Adrenal gland (tissue), 12 donors: ENCODE results near the gene NT5C2. TPM values are rescaled to one million over a fixed set of nuclear protein-coding genes. Genes with fewer than 3 reads are reported as not detected.
A peak's percentile ranks its signal among the peaks of the same experiment; 100 is the strongest.

Experiments
- DNase-seq, 7 donors: peaks; one replicate each; pipeline ENCODE4 v3.0.0-alpha.2; 2019 to 2020
- H3K27ac ChIP-seq, 5 donors: fragments of 200-600 bp; sonication (generic) in 4 of 5; 1 replicate in 3 of 5; 2 replicates in 2 of 5; pipeline versions ENCODE4 v1.5.1 to v1.8.0; 2016 to 2020; ENCODE audit warnings: mild to moderate bottlenecking in 1 of 5
- H3K27me3 ChIP-seq: fragments of 200-600 bp; 2 replicates; pipeline ENCODE4 v1.8.0; 2021
- H3K36me3 ChIP-seq, 2 donors: fragments of 200-600 bp; replicated peaks in 1 of 2; 1 replicate in 1 of 2; 2 replicates in 1 of 2; pipeline versions ENCODE4 v1.5.1 to v1.8.0; 2018 to 2022
- H3K4me1 ChIP-seq, 2 donors: fragments of 200-600 bp; replicated peaks in 1 of 2; 1 replicate in 1 of 2; 2 replicates in 1 of 2; pipeline versions ENCODE4 v1.5.1 to v1.8.0; 2018 to 2021
- H3K4me3 ChIP-seq, 4 donors: fragments of 200-600 bp; sonication (generic) in 3 of 4; one replicate each; pipeline ENCODE4 v1.5.1; 2016 to 2018
- H3K9me3 ChIP-seq, 3 donors: fragments of 200-600 bp; sonication (generic) in 1 of 3; replicated peaks in 1 of 3; 1 replicate in 2 of 3; 2 replicates in 1 of 3; pipeline versions ENCODE4 v1.5.1 to v1.8.0; 2016 to 2021
- POLR2A ChIP-seq, 2 donors: fragments of 450-650 bp; IDR thresholded peaks; one replicate each; pipeline ENCODE4 v1.6.1; 2017; ENCODE audit warnings: antibody characterized with exemption in 2 of 2, mild to moderate bottlenecking in 2 of 2, moderate library complexity in 1 of 2
- WGBS, 4 donors: extraction: QIAGEN DNeasy Blood & Tissue Kit in 2 of 4; methylation state at CpG; one replicate each; pipeline versions ENCODE4 v1.1.5 to v1.1.7; 2013 to 2017; 5-methylcytosine and 5-hydroxymethylcytosine counted together
- intact Hi-C, 2 donors: fragments of 100-400 bp; cut with DNase I; formaldehyde crosslinking; loops; one replicate each; pipeline versions ENCODE4 v1.14.1 to v1.15.0; 2022 to 2023
- polyA plus RNA-seq, 3 donors: library from polyadenylated mRNA; stranded (reverse); fragments of 200-250 nt in 2 of 3; fragments of 350-450 nt in 1 of 3; fragmentation: Illumina TruSeq in 1 of 3; extraction: RNeasy Lipid Tissue Mini Kit (QIAGEN cat#74804) in 1 of 3; gene quantifications; one replicate each; pipeline ENCODE4 v1.2.3, GENCODE V29; 2013 to 2014
- total RNA-seq, 9 donors: library from RNA; depleted of rRNA in 4 of 9; stranded (reverse); fragments of >200 nt in 4 of 9; fragments of 120-200 nt in 1 of 9; fragmentation: NEBNext Ultra II Directional in 1 of 9; extraction: Animal tissue kit (Norgen Biotek cat#: 25700) in 1 of 9; gene quantifications; one replicate each; pipeline versions ENCODE4 v1.1.0 to v1.2.4, GENCODE V29; 2013 to 2023
- TF ChIP-seq, protein P1 (sequence below), 6 experiments: fragments of 450-650 bp in 4 of 6; fragments of 200-600 bp in 2 of 6; sonication (generic) in 1 of 6; IDR thresholded peaks; 1 replicate in 5 of 6; 2 replicates in 1 of 6; pipeline versions ENCODE4 v1.5.1 to v1.8.0; 2016 to 2021; ENCODE audit warnings: antibody characterized with exemption in 6 of 6, mild to moderate bottlenecking in 2 of 6, moderate library complexity in 1 of 6
- donor health status: healthy with polysubstance abuse.
- donor health status: Bipolar disorder and iron deficiency.
- donor health status: DM: yes; HTN: yes; CAD: no.
- donor health status: DM: no; HTN: no; CAD: no.
- donor health status: DM: no; HTN: no; CAD: no.
- donor health status: DM: yes; HTN: yes; CAD: no.

Gene NT5C2
- total and polyA plus RNA-seq, 12 donors, result 23.2 to 101 (median 71.1) TPM

DNA sequence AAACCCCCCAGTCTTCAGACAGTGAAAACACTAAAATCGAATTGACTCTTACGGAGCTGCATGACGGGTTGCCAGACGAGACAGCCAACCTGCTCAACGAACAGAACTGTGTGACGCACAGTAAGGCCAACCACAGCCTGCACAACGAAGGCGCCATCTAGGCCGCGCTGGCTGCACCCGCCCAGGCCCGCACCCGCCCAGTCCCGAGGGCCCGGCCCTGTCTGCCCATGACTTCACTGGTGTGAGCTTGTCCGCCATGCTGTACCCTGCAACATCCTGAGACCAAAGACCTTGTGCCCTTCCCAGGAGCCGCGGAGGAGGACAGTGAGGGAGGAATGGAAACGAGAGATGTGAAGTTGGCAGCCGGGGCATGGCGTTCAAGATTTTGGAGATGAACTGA lies 116.1 kb downstream of the NT5C2 start:
- WGBS, 4 donors, result 93 to 96% (median 94%) methylated on average over 19 to 21 of the region's 21 CpGs
- H3K27ac ChIP-seq, result no peak overlapping the region
- H3K9me3 ChIP-seq, result no peaks in the 10 kb centered on the region
- intact Hi-C loops, result loop anchor here (10.0 kb wide), 3 partner anchors 168 to 242 kb away; partner anchors contain the start of genes CYP17A1 (in 1 of the 2) and RPEL1 (in 1 of the 2)
- H3K4me3 ChIP-seq, result no peak overlapping the region
- DNase-seq, result peak in 1 of 7 donors; percentile 10
- peaks cover 0 to 28% of the 10 kb centered on the region in 2 donors for H3K36me3 ChIP-seq
- no peaks in the 10 kb centered on the region for H3K27me3 ChIP-seq
- no peaks in the 10 kb centered on the region for H3K4me1 ChIP-seq
- TF ChIP-seq, protein P1, sequence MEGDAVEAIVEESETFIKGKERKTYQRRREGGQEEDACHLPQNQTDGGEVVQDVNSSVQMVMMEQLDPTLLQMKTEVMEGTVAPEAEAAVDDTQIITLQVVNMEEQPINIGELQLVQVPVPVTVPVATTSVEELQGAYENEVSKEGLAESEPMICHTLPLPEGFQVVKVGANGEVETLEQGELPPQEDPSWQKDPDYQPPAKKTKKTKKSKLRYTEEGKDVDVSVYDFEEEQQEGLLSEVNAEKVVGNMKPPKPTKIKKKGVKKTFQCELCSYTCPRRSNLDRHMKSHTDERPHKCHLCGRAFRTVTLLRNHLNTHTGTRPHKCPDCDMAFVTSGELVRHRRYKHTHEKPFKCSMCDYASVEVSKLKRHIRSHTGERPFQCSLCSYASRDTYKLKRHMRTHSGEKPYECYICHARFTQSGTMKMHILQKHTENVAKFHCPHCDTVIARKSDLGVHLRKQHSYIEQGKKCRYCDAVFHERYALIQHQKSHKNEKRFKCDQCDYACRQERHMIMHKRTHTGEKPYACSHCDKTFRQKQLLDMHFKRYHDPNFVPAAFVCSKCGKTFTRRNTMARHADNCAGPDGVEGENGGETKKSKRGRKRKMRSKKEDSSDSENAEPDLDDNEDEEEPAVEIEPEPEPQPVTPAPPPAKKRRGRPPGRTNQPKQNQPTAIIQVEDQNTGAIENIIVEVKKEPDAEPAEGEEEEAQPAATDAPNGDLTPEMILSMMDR (IDR thresholded peaks at IDR 0.05), result no peak
- no peak for TF ChIP-seq POLR2A (IDR thresholded peaks at IDR 0.05)

DNA sequence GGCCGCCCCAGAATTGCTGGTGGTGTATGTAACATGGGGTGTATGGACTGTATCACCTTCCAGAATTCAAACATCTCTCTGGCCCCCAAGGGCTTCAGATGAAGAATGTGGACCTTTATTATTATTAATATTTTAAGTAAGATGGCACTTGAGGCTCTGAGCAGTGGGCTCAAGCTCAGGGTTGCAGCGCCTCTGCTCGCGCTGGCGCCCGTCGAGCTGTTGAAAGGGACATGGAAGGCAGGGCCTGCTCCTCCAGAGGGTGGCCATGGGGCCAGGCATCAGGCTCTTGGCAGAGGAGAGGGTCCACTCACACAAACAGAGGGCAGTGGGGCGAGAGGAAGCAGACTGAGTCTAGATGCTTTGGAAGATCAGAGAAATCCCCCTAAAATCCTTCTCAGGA lies 120.2 kb downstream of the NT5C2 start:
- no peaks in the 10 kb centered on the region for H3K9me3 ChIP-seq
- TF ChIP-seq POLR2A (IDR thresholded peaks at IDR 0.05), result no peak
- TF ChIP-seq, protein P1 (IDR thresholded peaks at IDR 0.05), result no peak
- H3K36me3 ChIP-seq, result peaks cover 0 to 29% of the 10 kb centered on the region in 2 donors
- WGBS, 4 donors, result 92 to 100% (median 98%) methylated on average over 4 to 8 of the region's 8 CpGs
- DNase-seq, result no peak
- intact Hi-C loops, result loop anchor here (10.0 kb wide), 3 partner anchors 172 to 238 kb away; partner anchors contain the start of genes CYP17A1 (in 1 of the 2) and RPEL1 (in 1 of the 2)
- H3K27ac ChIP-seq, result no peak overlapping the region
- H3K27me3 ChIP-seq, result no peaks in the 10 kb centered on the region
- H3K4me3 ChIP-seq, result no peak overlapping the region
- H3K4me1 ChIP-seq, result no peaks in the 10 kb centered on the region

DNA sequence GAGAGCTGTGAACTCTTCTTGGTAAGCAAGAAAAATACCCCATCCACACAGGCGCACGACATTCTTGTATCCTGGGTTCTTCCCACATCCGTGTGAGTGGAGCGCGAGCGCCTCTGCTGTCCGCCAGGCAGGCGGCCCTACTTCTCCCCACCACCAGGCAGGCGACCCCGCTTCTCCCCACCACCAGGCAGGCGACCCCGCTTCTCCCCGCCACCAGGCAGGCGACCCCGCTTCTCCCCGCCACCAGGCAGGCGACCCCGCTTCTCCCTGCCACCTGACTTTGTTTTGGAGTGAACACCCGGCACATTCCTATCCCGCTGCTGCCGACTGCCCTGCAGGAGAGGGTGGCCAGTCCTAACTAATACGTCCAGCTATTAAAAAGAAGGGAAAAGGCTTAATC lies 120.8 kb downstream of the NT5C2 start:
- H3K36me3 ChIP-seq, result peaks cover 0 to 23% of the 10 kb centered on the region in 2 donors
- WGBS, 4 donors, result 92 to 96% (median 95%) methylated on average over 21 to 22 of the region's 22 CpGs
- no peaks in the 10 kb centered on the region for H3K27me3 ChIP-seq
- no peaks in the 10 kb centered on the region for H3K9me3 ChIP-seq
- no peaks in the 10 kb centered on the region for H3K4me1 ChIP-seq
- no peak overlapping the region for H3K27ac ChIP-seq
- DNase-seq, result no peak
- no peak overlapping the region for H3K4me3 ChIP-seq
- intact Hi-C loops, result loop anchor here (10.0 kb wide), 3 partner anchors 173 to 237 kb away; partner anchors contain the start of genes CYP17A1 (in 1 of the 2) and RPEL1 (in 1 of the 2)
- no peak for TF ChIP-seq POLR2A (IDR thresholded peaks at IDR 0.05)
- TF ChIP-seq, protein P1 (IDR thresholded peaks at IDR 0.05), result no peak

DNA sequence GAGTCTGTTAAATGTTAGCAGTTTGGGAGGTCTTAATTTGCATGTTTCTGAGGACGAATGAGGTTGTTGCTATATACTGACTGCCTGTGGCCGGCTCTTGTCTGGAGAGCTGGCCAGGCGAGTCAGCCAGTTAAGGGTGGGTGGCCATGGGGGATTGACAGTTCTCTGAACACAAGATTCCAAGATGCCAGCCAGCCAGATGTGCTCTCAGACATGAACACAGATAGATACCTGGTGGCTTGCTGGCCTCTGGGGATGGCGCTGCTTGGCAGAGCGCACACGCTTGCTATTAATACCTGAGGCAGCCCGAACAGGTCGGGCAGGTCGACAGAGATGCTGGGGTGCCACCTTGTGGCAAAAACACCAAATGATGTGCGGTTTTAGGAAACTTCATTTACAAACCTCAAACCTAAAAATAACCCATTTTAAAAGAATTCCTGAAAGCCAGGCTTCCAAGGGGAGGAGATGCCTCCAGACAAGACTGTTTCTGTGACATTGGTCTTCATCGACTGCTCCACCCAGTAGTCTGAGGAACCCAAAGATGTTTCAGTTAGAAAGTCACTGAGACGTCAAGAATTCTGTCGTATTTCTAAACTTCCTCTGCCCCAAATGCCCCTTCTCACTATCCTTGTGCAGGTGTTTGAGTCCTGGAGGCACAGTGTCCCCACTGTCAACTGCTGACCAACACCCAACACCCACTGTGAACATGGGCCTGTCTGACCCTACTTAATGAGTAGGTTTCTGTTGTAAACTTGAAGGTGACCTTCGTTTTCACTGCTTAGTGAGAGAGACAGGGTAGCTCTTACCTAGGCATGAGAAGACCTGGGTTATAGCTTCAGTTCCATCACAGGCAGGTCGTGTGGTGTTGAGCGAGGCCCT lies 123.4 kb downstream of the NT5C2 start:
- no peaks in the 10 kb centered on the region for H3K4me1 ChIP-seq
- peak; percentile 53 to 87 (median 75) for DNase-seq
- intact Hi-C loops, result loop anchor here (5.0 to 10.0 kb wide), 5 partner anchors 152 to 345 kb away; partner anchors contain the start of genes CNNM2 (in 2 of the 2), CYP17A1 (in 1 of the 2) and RPEL1 (in 1 of the 2)
- H3K27me3 ChIP-seq, result no peaks in the 10 kb centered on the region
- 37 to 46% (median 41%) methylated on average over 14 to 16 of the region's 16 CpGs for WGBS, 4 donors
- H3K4me3 ChIP-seq, result no peak overlapping the region
- TF ChIP-seq, protein P1 (IDR thresholded peaks at IDR 0.05), result peak; percentile 34 to 77 (median 68)
- TF ChIP-seq POLR2A (IDR thresholded peaks at IDR 0.05), result no peak
- H3K27ac ChIP-seq, result no peak overlapping the region
- H3K9me3 ChIP-seq, result no peaks in the 10 kb centered on the region
- H3K36me3 ChIP-seq, result peaks cover 0 to 8% of the 10 kb centered on the region in 2 donors
